GM12878 (cell line): ENCODE results near the gene PRMT3.

Experiments used
- CBFB ChIP-seq: IDR thresholded peaks from 2 replicates; pipeline ENCODE4 v1.6.1; 2016; ENCODE audit warnings: antibody characterized with exemption, low read depth
- CBX5 ChIP-seq: sonication (generic); IDR thresholded peaks from 2 replicates; pipeline ENCODE4 v1.6.1; 2016; ENCODE audit warnings: low read depth, moderate library complexity, mild to moderate bottlenecking, inconsistent platforms
- CHD4 ChIP-seq: fragments of 200-600 bp; sonication (generic); IDR thresholded peaks from 2 replicates; pipeline ENCODE4 v1.6.1; 2016; ENCODE audit warnings: mild to moderate bottlenecking
- FOS ChIP-seq: IDR thresholded peaks from 3 replicates; pipeline ENCODE4 v1.6.1; 2011; ENCODE audit warnings: borderline replicate concordance; ENCODE audit not compliant: insufficient read length; ENCODE audit errors: extremely low read depth
- SMAD1 ChIP-seq: fragments of 450-650 bp; IDR thresholded peaks from 2 replicates; pipeline ENCODE4 v1.6.1; 2018; ENCODE audit warnings: mild to moderate bottlenecking, low read depth; ENCODE audit not compliant: partially characterized antibody
- TF ChIP-seq, protein P1 (sequence below): IDR thresholded peaks from 2 replicates; pipeline ENCODE4 v1.6.1; 2012; ENCODE audit warnings: low read length, inconsistent platforms
- TF ChIP-seq, protein P2 (sequence below), 3 experiments: IDR thresholded peaks in 2 of 3; conservative IDR thresholded peaks in 1 of 3; 2 replicates each; pipeline ENCODE4 v1.5.1; 2011; ENCODE audit warnings: low read depth in 3 of 3, low read length in 3 of 3, mild to moderate bottlenecking in 3 of 3, control low read depth in 2 of 3, moderate library complexity in 2 of 3, inconsistent platforms in 1 of 3, mixed read lengths in 1 of 3; ENCODE audit not compliant: control insufficient read depth in 2 of 3, insufficient read depth in 1 of 3; ENCODE audit errors: extremely low read depth in 1 of 3
- TF ChIP-seq, protein P3 (sequence below): IDR thresholded peaks from 2 replicates; pipeline ENCODE4 v1.6.1; 2012; ENCODE audit warnings: low read depth, low read length, improper control_type of control experiment

DNA sequence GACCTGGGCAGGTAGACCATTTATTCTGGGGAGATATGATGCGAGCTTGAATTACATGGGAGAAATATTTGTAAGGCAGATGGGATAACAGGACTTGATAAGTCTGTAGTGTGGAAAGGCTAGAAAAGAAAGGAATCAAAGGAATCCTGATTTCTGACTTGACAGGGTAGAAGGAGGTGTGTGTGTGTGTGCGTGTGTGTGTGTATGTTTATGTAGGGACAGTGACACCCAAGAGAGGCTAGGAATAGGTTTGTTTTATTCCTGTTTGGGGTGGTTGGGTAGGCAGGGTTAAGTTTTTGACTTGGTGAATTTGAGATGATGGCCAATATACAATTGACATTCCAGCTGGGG lies 24.4 kb upstream of the PRMT3 start:
- TF ChIP-seq, protein P1, sequence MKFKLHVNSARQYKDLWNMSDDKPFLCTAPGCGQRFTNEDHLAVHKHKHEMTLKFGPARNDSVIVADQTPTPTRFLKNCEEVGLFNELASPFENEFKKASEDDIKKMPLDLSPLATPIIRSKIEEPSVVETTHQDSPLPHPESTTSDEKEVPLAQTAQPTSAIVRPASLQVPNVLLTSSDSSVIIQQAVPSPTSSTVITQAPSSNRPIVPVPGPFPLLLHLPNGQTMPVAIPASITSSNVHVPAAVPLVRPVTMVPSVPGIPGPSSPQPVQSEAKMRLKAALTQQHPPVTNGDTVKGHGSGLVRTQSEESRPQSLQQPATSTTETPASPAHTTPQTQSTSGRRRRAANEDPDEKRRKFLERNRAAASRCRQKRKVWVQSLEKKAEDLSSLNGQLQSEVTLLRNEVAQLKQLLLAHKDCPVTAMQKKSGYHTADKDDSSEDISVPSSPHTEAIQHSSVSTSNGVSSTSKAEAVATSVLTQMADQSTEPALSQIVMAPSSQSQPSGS = no peak
- no peak for TF ChIP-seq CBFB
- TF ChIP-seq, protein P2, sequence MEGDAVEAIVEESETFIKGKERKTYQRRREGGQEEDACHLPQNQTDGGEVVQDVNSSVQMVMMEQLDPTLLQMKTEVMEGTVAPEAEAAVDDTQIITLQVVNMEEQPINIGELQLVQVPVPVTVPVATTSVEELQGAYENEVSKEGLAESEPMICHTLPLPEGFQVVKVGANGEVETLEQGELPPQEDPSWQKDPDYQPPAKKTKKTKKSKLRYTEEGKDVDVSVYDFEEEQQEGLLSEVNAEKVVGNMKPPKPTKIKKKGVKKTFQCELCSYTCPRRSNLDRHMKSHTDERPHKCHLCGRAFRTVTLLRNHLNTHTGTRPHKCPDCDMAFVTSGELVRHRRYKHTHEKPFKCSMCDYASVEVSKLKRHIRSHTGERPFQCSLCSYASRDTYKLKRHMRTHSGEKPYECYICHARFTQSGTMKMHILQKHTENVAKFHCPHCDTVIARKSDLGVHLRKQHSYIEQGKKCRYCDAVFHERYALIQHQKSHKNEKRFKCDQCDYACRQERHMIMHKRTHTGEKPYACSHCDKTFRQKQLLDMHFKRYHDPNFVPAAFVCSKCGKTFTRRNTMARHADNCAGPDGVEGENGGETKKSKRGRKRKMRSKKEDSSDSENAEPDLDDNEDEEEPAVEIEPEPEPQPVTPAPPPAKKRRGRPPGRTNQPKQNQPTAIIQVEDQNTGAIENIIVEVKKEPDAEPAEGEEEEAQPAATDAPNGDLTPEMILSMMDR (IDR thresholded peaks at IDR 0.05 in 2 of 3, conservative IDR thresholded peaks at IDR 0.05 in 1 of 3; ENCODE audit: control insufficient read depth in 2 of 3, extremely low read depth in 1 of 3, insufficient read depth in 1 of 3, low read depth in 3 of 3, low read length in 3 of 3) = no peak
- TF ChIP-seq CBX5 = no peak
- TF ChIP-seq, protein P3, sequence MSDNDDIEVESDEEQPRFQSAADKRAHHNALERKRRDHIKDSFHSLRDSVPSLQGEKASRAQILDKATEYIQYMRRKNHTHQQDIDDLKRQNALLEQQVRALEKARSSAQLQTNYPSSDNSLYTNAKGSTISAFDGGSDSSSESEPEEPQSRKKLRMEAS = no peak
- no peak for TF ChIP-seq FOS
- TF ChIP-seq SMAD1 = no peak
- no peak for TF ChIP-seq CHD4
